GM12878 (cell line): ENCODE measurements around the gene UBXN11. TPM values are rescaled to one million over a fixed set of nuclear protein-coding genes. Genes with fewer than 3 reads are reported as not detected.

Experiments
- ATAC-seq: fragments of 200-7000 bp; cut with Tn5 transposase; 3 replicates; pipeline ENCODE4 v1.9.1; 2020; ENCODE audit warnings: mild to moderate bottlenecking, moderate library complexity
- BruUV-seq: library from RNA; stranded (reverse); fragments of 400-500 nt; replicated peaks from 2 replicates; lab custom pipeline; 2021; lab: Mats Ljungman, UMichigan
- CTCF ChIA-PET: fragments of 300-600 bp; sonication (Branson Sonifier 250); formaldehyde crosslinking; extraction: SDS; loops from one replicate; lab custom pipeline; 2021; ENCODE audit warnings: inconsistent platforms; lab: Yijun Ruan, JAX
- POLR2A ChIA-PET: fragments of 350-600 bp; formaldehyde crosslinking; extraction: SDS; loops from one replicate; lab custom pipeline; 2021; ENCODE audit warnings: inconsistent platforms; lab: Charles Lee
- RAD21 ChIA-PET: fragments of 300-600 bp; sonication (Branson Sonifier 250); formaldehyde crosslinking; loops from one replicate; lab custom pipeline; 2023; ENCODE audit warnings: antibody characterized with exemption; ENCODE audit not compliant: unreplicated experiment; lab: Charles Lee
- SMC1A ChIA-PET: fragments of 300-600 bp; sonication (Branson Sonifier 250); formaldehyde crosslinking; loops from one replicate; lab custom pipeline; 2023; ENCODE audit not compliant: unreplicated experiment, uncharacterized antibody; lab: Charles Lee
- DNase-seq: peaks from one replicate; pipeline ENCODE4 v3.0.0-alpha.2; 2011; ENCODE audit warnings: low read depth, low spot score
- FAIRE-seq: peaks from 3 replicates; lab custom pipeline; 2011; peaks lifted over from hg19 to GRCh38; lab: Jason Lieb, UNC
- H2AFZ ChIP-seq: 2 replicates; pipeline ENCODE4 v1.6.0; 2011; ENCODE audit warnings: low read depth, low read length, control low read depth; ENCODE audit not compliant: control insufficient read depth
- H3K27ac ChIP-seq: 2 replicates; pipeline ENCODE4 v1.5.1; 2011; ENCODE audit warnings: control low read depth; ENCODE audit not compliant: control insufficient read depth, insufficient read depth
- H3K27me3 ChIP-seq, 2 experiments: replicated peaks in 1 of 2; 2 replicates each; pipeline versions ENCODE4 v1.6.0 to v1.6.1; 2011; ENCODE audit warnings: low read length in 1 of 2; ENCODE audit not compliant: control insufficient read depth in 2 of 2, insufficient read depth in 2 of 2
- H3K36me3 ChIP-seq, 2 experiments: 2 replicates each; pipeline ENCODE4 v1.5.1; 2011; ENCODE audit warnings: low read length in 1 of 2; ENCODE audit not compliant: control insufficient read depth in 2 of 2, insufficient read depth in 2 of 2
- H3K4me1 ChIP-seq: 2 replicates; pipeline ENCODE4 v1.6.1; 2011; ENCODE audit warnings: mild to moderate bottlenecking, low read length, moderate library complexity, mixed read lengths; ENCODE audit not compliant: control insufficient read depth, insufficient read depth
- H3K4me2 ChIP-seq: 2 replicates; pipeline ENCODE4 v1.6.0; 2011; ENCODE audit warnings: control low read depth; ENCODE audit not compliant: control insufficient read depth, insufficient read depth
- H3K4me3 ChIP-seq: fragments of 200-600 bp; sonication (generic); 2 replicates; pipeline ENCODE4 v1.5.1; 2016
- H3K79me2 ChIP-seq: 2 replicates; pipeline ENCODE4 v1.6.0; 2011; ENCODE audit warnings: low read length; ENCODE audit not compliant: control insufficient read depth, insufficient read depth
- H3K9ac ChIP-seq: 2 replicates; pipeline ENCODE4 v1.8.0; 2011; ENCODE audit warnings: low read length, control low read depth, mixed read lengths; ENCODE audit not compliant: control insufficient read depth, insufficient read depth
- H3K9me3 ChIP-seq: replicated peaks from 3 replicates; pipeline ENCODE4 v1.5.1; 2011; ENCODE audit warnings: mild to moderate bottlenecking, low read length; ENCODE audit not compliant: control insufficient read depth, insufficient read depth
- H4K20me1 ChIP-seq: 2 replicates; pipeline ENCODE4 v1.6.0; 2011; ENCODE audit not compliant: control insufficient read depth, insufficient read depth
- ATF2 ChIP-seq: IDR thresholded peaks from 2 replicates; pipeline ENCODE4 v1.6.1; 2012; ENCODE audit warnings: low read length, inconsistent platforms
- CEBPZ ChIP-seq: fragments of 150-350 bp; IDR thresholded peaks from 2 replicates; pipeline ENCODE4 v1.6.1; 2016; ENCODE audit warnings: low read depth, low read length
- HDGF ChIP-seq: fragments of 450-650 bp; IDR thresholded peaks from 2 replicates; pipeline ENCODE4 v1.6.1; 2016; ENCODE audit warnings: antibody characterized with exemption
- IKZF2 ChIP-seq, 2 experiments: fragments of 450-650 bp; IDR thresholded peaks; 2 replicates each; pipeline ENCODE4 v1.6.1; 2017; ENCODE audit warnings: mild to moderate bottlenecking in 2 of 2, moderate library complexity in 2 of 2
- IRF4 ChIP-seq: IDR thresholded peaks from 2 replicates; pipeline ENCODE4 v1.6.1; 2011; ENCODE audit warnings: low read depth, low read length
- MEF2A ChIP-seq: IDR thresholded peaks from 2 replicates; pipeline ENCODE4 v1.6.1; 2011; ENCODE audit warnings: low read depth, mild to moderate bottlenecking, low read length, moderate library complexity; ENCODE audit not compliant: insufficient read depth
- MEF2B ChIP-seq: fragments of 450-650 bp; IDR thresholded peaks from 2 replicates; pipeline ENCODE4 v1.6.1; 2018; ENCODE audit warnings: mild to moderate bottlenecking, moderate library complexity; ENCODE audit not compliant: partially characterized antibody, poor library complexity, severe bottlenecking
- PAX5 ChIP-seq: IDR thresholded peaks from 2 replicates; pipeline ENCODE4 v1.6.1; 2011; ENCODE audit warnings: low read depth, low read length, borderline replicate concordance
- RELB ChIP-seq: fragments of 450-650 bp; IDR thresholded peaks from 2 replicates; pipeline ENCODE4 v1.6.1; 2017; ENCODE audit warnings: low read depth, mild to moderate bottlenecking, moderate library complexity
- RUNX3 ChIP-seq: IDR thresholded peaks from 2 replicates; pipeline ENCODE4 v1.6.1; 2012; ENCODE audit warnings: low read length, inconsistent platforms
- SPI1 ChIP-seq: IDR thresholded peaks from 2 replicates; pipeline ENCODE4 v1.6.1; 2011; ENCODE audit warnings: low read depth, mild to moderate bottlenecking, low read length, moderate library complexity, borderline replicate concordance; ENCODE audit not compliant: insufficient read depth
- ZNF687 ChIP-seq: fragments of 450-650 bp; IDR thresholded peaks from 2 replicates; pipeline ENCODE4 v1.6.1; 2017; ENCODE audit warnings: mild to moderate bottlenecking, moderate library complexity
- WGBS: methylation state at CpG from one replicate; pipeline ENCODE4 v1.1.6; 2016; ENCODE audit warnings: low lambda C conversion rate; ENCODE audit not compliant: insufficient replicate concordance, insufficient coverage; ENCODE audit errors: missing lambda C conversion rate; 5-methylcytosine and 5-hydroxymethylcytosine counted together
- in situ Hi-C: fragments of 300-500 bp; cut with MboI; formaldehyde crosslinking; loops from 9 replicates; pipeline ENCODE4 v1.14.3; 2018; ENCODE audit warnings: mixed read lengths
- intact Hi-C: fragments of 100-400 bp; cut with micrococcal nuclease; formaldehyde crosslinking; loops from one replicate; pipeline ENCODE4 v1.14.2; 2022; ENCODE audit not compliant: unreplicated experiment
- polyA plus RNA-seq, 11 experiments: library from polyadenylated mRNA; depleted of rRNA in 4 of 11; unstranded in 6 of 11; stranded (reverse) in 5 of 11; fragments of >200 nt; fragmentation: Nextera tagmentation in 4 of 11; fragmentation: Illumina TruSeq in 1 of 11; extraction: Ambion mirVana in 4 of 11; extraction: Trizol in 1 of 11; gene quantifications; 1 replicate in 1 of 11; 2 replicates in 10 of 11; pipeline versions ENCODE4 v1.2.1 to v1.2.3, GENCODE V29; 2011 to 2016; ENCODE audit warnings: inconsistent platforms in 2 of 11, missing spikeins in 2 of 11, low read depth in 1 of 11
- total RNA-seq, 4 experiments: library from RNA; depleted of rRNA in 3 of 4; stranded (reverse); fragments of >200 nt in 3 of 4; fragmentation: Illumina TruSeq in 1 of 4; extraction: Trizol in 1 of 4; gene quantifications; 2 replicates each; pipeline versions ENCODE4 v1.2.1 to v1.2.3, GENCODE V29; 2013 to 2021

The UBXN11 gene
- total and polyA plus RNA-seq, 10 of the 15 experiments (the other 5 are each of a cell fraction or from before 2014, with no cell fraction given), result 0.32 to 34.4 (median 9.6) TPM

- Histone ChIP-seq H2AFZ (no peak overlapping the region; the same call in 1 of the 2 replicates), H3K27me3 (no peaks in the 10 kb centered on the region), H3K9ac (peak overlapping the region; percentile 57), H3K36me3 (no peaks in the 10 kb centered on the region; a peak in 1 of 4 replicates), H3K4me2 (peak overlapping the region; percentile 57), H3K9me3 (no peaks in the 10 kb centered on the region), H3K4me3 (peak overlapping the region; percentile 96), H4K20me1 (no peaks in the 10 kb centered on the region), H3K27ac (peak overlapping the region; percentile 89), H3K4me1 (peaks cover 59% of the 10 kb centered on the region), H3K79me2 (peaks cover 23% of the 10 kb centered on the region)
- POLR2A ChIA-PET, result interaction anchor here (0.6 to 10.6 kb wide), 5 partner anchors 10 to 204 kb away, joined by 4 to 253 read pairs (median 31); partner anchors contain the start of genes SH3BGRL3 and UBXN11
- intact Hi-C loops, result loop anchor here (5.0 kb wide), 2 partner anchors 80 to 210 kb away; no protein-coding TSS in a partner anchor
- SMC1A ChIA-PET, result interaction anchor here (1.5 to 14.9 kb wide), 4 partner anchors 10 to 147 kb away, joined by 4 to 474 read pairs (median 80); partner anchors contain the start of genes SH3BGRL3, UBXN11 and ZNF593
- 0% methylated on average over 2 of the region's 2 CpGs for WGBS
- RAD21 ChIA-PET, result interaction anchor here (2.0 to 10.4 kb wide), 6 partner anchors 9 to 147 kb away, joined by 8 to 477 read pairs (median 26); partner anchors contain the start of genes CEP85, SH3BGRL3, UBXN11 and ZNF593
- no peak for FAIRE-seq
- in situ Hi-C loops, result no loop called here
- ATAC-seq, result no peak
- no peak for DNase-seq
- CTCF ChIA-PET, result interaction anchor here (1.0 to 11.6 kb wide), 7 partner anchors 8 to 153 kb away, joined by 3 to 879 read pairs (median 3); partner anchors contain the start of genes CEP85 and SH3BGRL3
- BruUV-seq, result no TSS peak
- TF ChIP-seq HDGF, result no peak
- TF ChIP-seq RUNX3, result 0 out of 2 replicates have a peak, but pooled peaks have one; percentile 12
- peak; percentile 43 to 48; a peak in 3 of 4 replicates for TF ChIP-seq IKZF2 (IDR thresholded peaks at IDR 0.05)
- TF ChIP-seq ZNF687, result no peak
- no peak for TF ChIP-seq CEBPZ
- peak; percentile 21 for TF ChIP-seq MEF2B
- peak; percentile 56; the same call in 1 of the 2 replicates for TF ChIP-seq IRF4
- TF ChIP-seq MEF2A, result peak; percentile 53; the same call in 1 of the 2 replicates
- no peak for TF ChIP-seq PAX5
- TF ChIP-seq RELB, result peak; percentile 25
- TF ChIP-seq SPI1, result peak; percentile 86; the same call in 1 of the 2 replicates
- TF ChIP-seq ATF2, result peak; percentile 17; the same call in 1 of the 2 replicates
These were observed 10.7 kb upstream of the UBXN11 start for GRCh38 chr1:26317146-26317545.
